SIG-M5 treated with dmso at 0.1 percent for 504 hours (cell line): ENCODE results near the gene MAP2K6.

ENCODE experiments used
- DNase-seq: peaks from one replicate; lab custom pipeline; 2025; ENCODE audit not compliant: unreplicated experiment; lab: John Stamatoyannopoulos, UW

The MAP2K6 gene

DNA sequence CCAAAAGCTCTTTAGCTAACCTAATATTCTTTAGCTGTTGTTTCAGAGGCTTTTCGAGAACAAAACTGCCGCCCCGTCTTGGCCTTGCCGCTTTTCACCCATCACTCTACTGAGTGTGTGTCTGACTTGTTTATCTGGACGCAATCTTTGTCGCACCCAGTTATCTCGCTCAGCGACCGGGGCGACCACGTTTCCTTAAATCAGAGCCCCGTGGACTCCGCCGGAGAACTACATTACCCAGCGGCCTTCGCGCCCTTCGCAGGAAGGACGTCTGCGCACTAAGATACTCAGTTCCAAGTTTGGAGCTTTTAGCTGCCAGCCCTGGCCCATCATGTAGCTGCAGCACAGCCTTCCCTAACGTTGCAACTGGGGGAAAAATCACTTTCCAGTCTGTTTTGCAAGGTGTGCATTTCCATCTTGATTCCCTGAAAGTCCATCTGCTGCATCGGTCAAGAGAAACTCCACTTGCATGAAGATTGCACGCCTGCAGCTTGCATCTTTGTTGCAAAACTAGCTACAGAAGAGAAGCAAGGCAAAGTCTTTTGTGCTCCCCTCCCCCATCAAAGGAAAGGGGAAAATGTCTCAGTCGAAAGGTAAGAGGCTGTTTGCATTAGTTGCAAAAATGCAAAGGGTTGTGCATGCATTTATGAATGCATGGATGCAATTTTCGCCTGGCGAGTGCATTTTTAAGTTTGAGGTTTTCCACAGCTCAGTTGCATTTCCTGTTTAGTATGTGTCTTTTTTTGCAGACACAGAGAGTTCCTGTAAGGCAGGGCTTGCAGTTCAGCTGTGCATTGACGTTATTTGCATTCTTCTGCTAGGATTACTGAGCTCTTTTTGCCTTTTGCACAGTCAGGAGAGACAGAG lies at the start of gene MAP2K6:
Gene MAP2K6, plus strand, starts transcription at position 290 of the 867 bp plus-strand sequence. Its CDS starts 288 bp downstream, at position 578.
- peak; percentile 89 for DNase-seq

DNA sequence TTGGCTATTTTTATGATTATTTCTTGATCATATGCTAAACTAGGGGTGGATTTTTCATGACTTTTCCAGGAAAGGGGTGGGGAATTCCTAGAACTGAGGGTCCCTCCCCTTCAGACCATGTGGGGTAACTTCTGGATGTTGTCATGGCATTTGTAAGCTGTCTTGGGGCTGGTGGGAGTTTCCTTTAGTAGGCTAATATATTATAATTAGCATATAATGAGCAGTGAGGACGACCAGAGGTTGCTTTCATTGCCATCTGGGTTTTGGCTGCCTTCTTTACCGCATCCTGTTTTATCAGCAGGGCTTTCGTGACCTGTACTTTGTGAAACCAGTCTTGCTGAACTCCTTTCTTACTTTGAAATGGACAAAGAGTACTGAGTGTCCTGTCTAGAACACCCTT lies 47.2 kb upstream of the MAP2K6 start:
- no peak for DNase-seq

- no peak for DNase-seq
These were observed 41.4 kb upstream of the MAP2K6 start for GRCh38 chr17:69373069-69373468.

DNA sequence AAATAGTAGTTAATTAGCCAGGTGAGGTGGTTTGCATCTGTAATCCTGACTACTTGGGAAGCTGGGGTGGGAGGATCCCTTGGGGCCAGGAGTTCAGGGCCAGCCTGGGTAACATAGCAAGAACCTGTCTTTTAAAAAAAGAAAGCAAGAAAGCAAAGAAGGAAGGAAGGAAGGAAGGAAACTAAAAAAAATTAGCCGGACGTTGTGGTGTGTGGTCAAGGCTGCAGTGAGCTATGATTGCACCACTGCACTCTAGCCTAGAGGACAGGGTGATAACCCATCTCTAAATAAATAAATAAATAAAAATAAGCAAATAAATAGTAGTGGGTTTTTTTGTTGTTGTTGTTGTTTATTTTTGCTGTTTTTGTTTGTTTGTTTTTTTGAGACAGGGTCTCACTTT lies 39.3 kb upstream of the MAP2K6 start:
- DNase-seq, result no peak

- DNase-seq, result no peak
These were observed 25.6 kb upstream of the MAP2K6 start for GRCh38 chr17:69388822-69389442.

DNA sequence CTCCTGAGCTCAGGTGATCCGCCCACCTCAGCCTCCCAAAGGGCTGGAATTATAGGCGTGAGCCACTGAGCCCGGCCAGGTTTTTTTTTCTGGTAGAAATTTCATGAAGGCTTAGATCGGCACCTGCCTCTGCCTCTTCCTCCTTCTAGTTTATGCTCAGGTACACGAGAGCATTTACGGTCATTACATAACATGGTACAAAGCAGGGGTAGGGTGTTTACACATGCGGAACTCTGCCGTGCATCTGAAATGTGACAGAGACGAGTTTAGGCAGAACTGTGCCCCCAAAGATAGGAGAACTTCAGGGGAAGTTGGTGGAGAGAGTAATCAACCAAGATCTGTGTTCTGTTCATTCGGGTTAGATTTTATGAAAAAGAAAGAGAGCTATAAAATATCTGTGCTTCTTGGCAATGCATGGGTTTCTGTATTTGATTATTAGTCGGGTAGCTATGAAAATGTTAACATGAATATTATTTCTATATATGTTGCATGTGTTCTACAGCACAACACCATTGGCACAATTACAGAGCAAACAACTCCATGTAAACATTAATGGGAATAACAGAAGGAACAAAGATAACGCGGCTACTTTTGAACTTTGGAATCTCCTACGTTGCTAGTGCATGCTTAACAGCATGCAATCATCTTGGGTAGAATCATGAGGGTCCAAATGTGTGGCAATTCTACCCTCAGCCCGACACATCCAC lies 23.5 kb upstream of the MAP2K6 start:
- DNase-seq, result no peak

- DNase-seq, result no peak
These were observed 13.2 kb upstream of the MAP2K6 start for GRCh38 chr17:69401251-69401650.

DNA sequence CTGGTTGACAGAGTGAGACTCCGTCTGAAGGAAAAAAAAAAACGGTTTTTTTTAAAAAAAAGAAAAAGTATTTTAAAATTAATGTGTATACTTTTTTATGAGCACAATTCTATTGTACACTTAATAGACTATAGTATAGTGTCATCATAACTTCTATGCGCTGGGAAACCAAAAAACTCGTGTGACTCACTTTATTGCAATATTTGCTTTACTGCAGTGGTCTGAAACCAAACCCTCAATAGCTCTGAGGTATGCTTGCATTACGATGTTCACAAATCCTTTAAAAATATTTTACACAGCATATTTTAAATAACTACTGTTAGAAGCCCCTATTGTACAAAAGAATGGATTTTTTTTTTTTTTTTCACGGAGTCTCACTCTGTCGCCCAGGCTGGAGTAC lies 12.4 kb upstream of the MAP2K6 start:
- DNase-seq, result no peak

DNA sequence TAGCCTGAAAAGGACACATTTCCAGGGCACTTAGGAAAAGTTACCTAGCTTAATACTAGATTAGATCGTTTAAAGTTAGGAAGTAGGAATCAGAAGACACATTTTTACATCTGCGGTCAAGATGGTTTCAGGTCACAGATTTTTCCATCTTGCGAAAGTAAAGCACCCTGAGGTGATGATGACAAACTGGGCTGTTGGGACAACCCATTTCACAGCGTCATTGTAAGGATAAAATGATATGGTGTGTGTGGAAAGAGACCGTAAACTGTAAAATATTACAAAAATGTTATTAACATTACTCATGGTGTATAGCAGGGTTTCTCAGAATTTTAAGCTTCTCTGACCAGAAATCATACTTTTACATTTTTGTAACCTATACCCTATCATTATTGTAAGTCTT lies 10.1 kb upstream of the MAP2K6 start:
- no peak for DNase-seq

GRCh38 chr17:69405096-69405495 lies 9.4 kb upstream of the MAP2K6 start:
- DNase-seq, result no peak

GRCh38 chr17:69406941-69407340 lies 7.6 kb upstream of the MAP2K6 start:
- no peak for DNase-seq

DNA sequence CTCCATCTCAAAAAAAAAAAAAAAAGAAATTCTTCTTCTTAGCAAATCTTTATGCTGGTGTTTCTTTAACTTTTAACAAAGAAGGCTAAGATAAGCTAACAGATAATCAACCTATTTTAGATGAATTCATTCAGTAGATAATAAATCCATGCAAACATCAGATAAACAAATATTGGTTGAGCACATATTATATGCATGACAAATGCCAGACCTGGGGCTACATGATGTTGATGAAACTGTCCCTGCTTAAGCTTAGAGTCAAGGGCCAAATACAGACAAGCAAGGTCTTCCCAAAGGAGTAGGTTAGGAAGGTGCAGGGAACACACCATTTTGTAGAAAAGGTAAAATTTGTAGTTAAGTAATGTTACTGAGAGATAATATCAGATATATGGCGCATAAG lies 6.7 kb upstream of the MAP2K6 start:
- DNase-seq, result no peak

- no peak for DNase-seq
These were observed 3.8 kb upstream of the MAP2K6 start for GRCh38 chr17:69410671-69411070.

DNA sequence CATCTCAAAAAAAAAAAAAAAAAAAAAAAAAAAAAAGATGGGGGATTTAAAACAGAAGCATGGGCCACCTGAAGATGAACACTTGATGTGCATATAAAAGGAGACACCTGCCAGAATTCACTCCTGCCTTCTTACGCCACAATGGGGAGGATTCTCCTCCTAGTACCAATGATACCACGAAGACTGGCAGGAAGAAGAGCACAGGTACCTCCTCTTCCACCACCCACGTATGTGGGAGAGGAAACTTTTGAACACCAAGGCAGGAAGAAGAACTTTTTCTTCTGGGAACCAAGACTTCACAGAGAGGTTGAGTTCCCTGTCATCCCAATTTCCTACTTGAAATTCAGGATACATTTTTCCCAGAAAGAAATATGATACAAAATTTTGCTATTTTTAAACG lies 2.7 kb upstream of the MAP2K6 start:
- DNase-seq, result no peak

- no peak for DNase-seq
These were observed 2.2 kb upstream of the MAP2K6 start for GRCh38 chr17:69412251-69412671.

GRCh38 chr17:69415431-69415830 lies 934 bp downstream of the MAP2K6 start:
- DNase-seq, result no peak

DNA sequence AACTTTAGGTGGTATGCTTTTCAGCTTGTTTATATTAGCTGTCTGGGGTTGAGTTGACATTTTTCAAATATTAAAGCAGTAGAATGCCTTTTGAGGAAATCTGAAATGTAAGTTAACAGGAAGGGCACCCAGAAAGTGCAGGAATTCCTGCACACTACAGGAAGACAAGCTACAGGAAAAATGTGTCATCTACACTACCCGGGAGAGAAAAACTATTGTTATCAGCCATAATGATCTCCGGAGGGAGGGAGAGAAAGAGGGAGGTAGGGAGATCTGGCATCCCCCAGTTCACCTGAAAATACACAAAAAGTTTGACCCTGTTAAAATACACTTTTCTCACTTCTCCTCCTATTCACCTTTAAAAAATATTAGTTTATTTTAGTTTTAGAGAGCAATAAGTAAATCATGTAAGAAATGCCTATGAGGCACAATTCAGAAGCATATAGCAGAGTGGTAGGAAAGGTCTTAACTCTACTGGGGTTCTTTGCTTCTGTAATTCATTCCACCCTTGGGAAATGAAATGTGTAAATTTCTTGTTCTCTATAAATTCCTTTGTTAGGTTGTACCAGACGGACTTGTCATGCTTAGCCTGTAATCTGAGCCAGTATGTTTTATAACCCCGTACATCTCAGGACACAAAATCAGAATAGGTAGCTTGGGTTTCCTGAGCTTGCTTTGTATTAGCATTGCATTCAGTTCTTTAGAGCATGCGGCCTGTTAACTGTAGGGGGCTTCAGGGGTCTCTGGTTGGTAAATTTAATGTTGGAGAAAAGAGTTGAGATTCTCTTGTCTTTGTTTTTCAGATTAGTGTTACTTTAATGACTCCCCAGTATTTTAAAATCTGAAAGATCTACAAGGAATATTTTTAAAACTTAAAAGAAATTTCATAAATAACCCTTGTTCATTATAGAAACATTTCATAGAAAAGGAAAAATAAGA lies 3.3 kb downstream of the MAP2K6 start:
- DNase-seq, result no peak

DNA sequence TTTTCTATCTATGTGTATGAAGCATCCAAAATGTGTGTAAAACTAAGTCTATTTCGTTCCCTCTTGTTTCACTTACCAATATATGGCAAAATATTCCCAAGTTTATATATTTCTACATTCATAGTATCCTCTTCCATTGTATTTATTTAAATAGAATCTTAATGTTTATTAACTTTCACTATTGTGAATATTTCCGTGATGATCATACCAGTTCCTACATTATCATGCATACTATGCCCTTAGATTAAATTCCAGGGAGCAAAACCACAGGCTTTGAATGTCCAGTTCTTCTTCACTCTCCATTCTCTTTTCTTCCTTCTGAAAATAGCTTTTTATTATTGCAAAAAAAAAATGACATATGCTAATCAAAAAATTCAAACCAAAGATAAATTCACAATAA lies 4.0 kb downstream of the MAP2K6 start:
- no peak for DNase-seq

GRCh38 chr17:69423450-69423849 lies 9.0 kb downstream of the MAP2K6 start:
- no peak for DNase-seq

- no peak for DNase-seq
These were observed 10.0 kb downstream of the MAP2K6 start for GRCh38 chr17:69424287-69425041.
